HAP-1 (cell line): ENCODE measurements around the gene KTN1.
A peak's percentile ranks its signal among the peaks of the same experiment; 100 is the strongest.

Experiments
- DNase-seq, 2 experiments: peaks; one replicate each; pipeline ENCODE4 v3.0.0-alpha.2; 2016 to 2020; ENCODE audit warnings: low spot score in 2 of 2
- H3K27me3 ChIP-seq: fragments of 250-450 bp; sonication (Bioruptor Pico); 2 replicates; pipeline ENCODE4 v1.5.1; 2020; ENCODE audit warnings: low read depth, mild to moderate bottlenecking, moderate library complexity
- H3K36me3 ChIP-seq: fragments of 250-450 bp; sonication (Bioruptor Pico); replicated peaks from 2 replicates; pipeline ENCODE4 v1.5.1; 2020; ENCODE audit warnings: mild to moderate bottlenecking
- H3K4me1 ChIP-seq: fragments of 250-450 bp; sonication (Bioruptor Pico); 2 replicates; pipeline ENCODE4 v1.5.1; 2020; ENCODE audit warnings: mild to moderate bottlenecking
- H3K4me3 ChIP-seq: fragments of 250-450 bp; sonication (Bioruptor Pico); 2 replicates; pipeline ENCODE4 v1.5.1; 2020; ENCODE audit warnings: mild to moderate bottlenecking, moderate library complexity
- H3K9me3 ChIP-seq: fragments of 250-450 bp; sonication (Bioruptor Pico); 2 replicates; pipeline ENCODE4 v1.5.1; 2020; ENCODE audit warnings: mild to moderate bottlenecking, moderate library complexity
- in situ Hi-C: fragments of 300-500 bp; cut with MboI; formaldehyde crosslinking; loops from 3 replicates; pipeline ENCODE4 v1.14.3; 2020; ENCODE audit warnings: low sequenced_read_pairs, inconsistent platforms, mixed read lengths

The KTN1 gene

GRCh38 chr14:55645145-55645544 lies 65.1 kb downstream of the KTN1 start:
- no peak for DNase-seq
- H3K27me3 ChIP-seq = no peaks in the 10 kb centered on the region
- H3K36me3 ChIP-seq = peaks cover 57% of the 10 kb centered on the region
- no peak overlapping the region for H3K4me3 ChIP-seq
- no peaks in the 10 kb centered on the region for H3K9me3 ChIP-seq
- peaks cover 5% of the 10 kb centered on the region for H3K4me1 ChIP-seq
- in situ Hi-C loops = no loop called here

GRCh38 chr14:55645845-55646832 lies 66.1 kb downstream of the KTN1 start:
- no peak for DNase-seq
- in situ Hi-C loops = no loop called here
- H3K9me3 ChIP-seq = no peaks in the 10 kb centered on the region
- H3K4me3 ChIP-seq = no peak overlapping the region
- H3K4me1 ChIP-seq = peaks cover 5% of the 10 kb centered on the region
- H3K36me3 ChIP-seq = peaks cover 57% of the 10 kb centered on the region
- no peaks in the 10 kb centered on the region for H3K27me3 ChIP-seq

GRCh38 chr14:55650992-55651391 lies 71.0 kb downstream of the KTN1 start:
- Histone ChIP-seq H3K4me1 (no peaks in the 10 kb centered on the region), H3K36me3 (peaks cover 56% of the 10 kb centered on the region)
- in situ Hi-C loops = loop anchor here (25.0 kb wide), 1 partner anchor 214 kb away; the partner anchor contains the start of gene TBPL2

GRCh38 chr14:55654243-55654642 lies 74.2 kb downstream of the KTN1 start:
- H3K4me1 ChIP-seq = no peaks in the 10 kb centered on the region
- H3K36me3 ChIP-seq = peaks cover 51% of the 10 kb centered on the region
- no peaks in the 10 kb centered on the region for H3K9me3 ChIP-seq
- in situ Hi-C loops = loop anchor here (25.0 kb wide), 1 partner anchor 217 kb away; the partner anchor contains the start of gene TBPL2
- no peak overlapping the region for H3K4me3 ChIP-seq
- DNase-seq = no peak
- H3K27me3 ChIP-seq = no peaks in the 10 kb centered on the region

More at GRCh38 chr14:55650992-55651391, 71.0 kb downstream of the KTN1 start:
- Histone ChIP-seq H3K4me3 (no peak overlapping the region), H3K9me3 (no peaks in the 10 kb centered on the region), H3K27me3 (no peaks in the 10 kb centered on the region)
- DNase-seq = no peak

- no peaks in the 10 kb centered on the region for H3K9me3 ChIP-seq
- no peak overlapping the region for H3K4me3 ChIP-seq
- peaks cover 18% of the 10 kb centered on the region for H3K4me1 ChIP-seq
- no peak for DNase-seq
- in situ Hi-C loops = loop anchor here (25.0 kb wide), 1 partner anchor 224 kb away; the partner anchor contains the start of gene TBPL2
- H3K27me3 ChIP-seq = no peaks in the 10 kb centered on the region
- H3K36me3 ChIP-seq = peaks cover 26% of the 10 kb centered on the region
Observed at GRCh38 chr14:55661029-55661428, 81.0 kb downstream of the KTN1 start.

- peaks cover 20% of the 10 kb centered on the region for H3K4me1 ChIP-seq
- no peak for DNase-seq
- H3K4me3 ChIP-seq = no peak overlapping the region
- peaks cover 19% of the 10 kb centered on the region for H3K36me3 ChIP-seq
- in situ Hi-C loops = loop anchor here (25.0 kb wide), 1 partner anchor 225 kb away; the partner anchor contains the start of gene TBPL2
- no peaks in the 10 kb centered on the region for H3K27me3 ChIP-seq
- no peaks in the 10 kb centered on the region for H3K9me3 ChIP-seq
Observed at GRCh38 chr14:55662752-55663151, 82.7 kb downstream of the KTN1 start.

- Histone ChIP-seq H3K27me3 (no peaks in the 10 kb centered on the region), H3K4me1 (peaks cover 20% of the 10 kb centered on the region), H3K4me3 (no peak overlapping the region), H3K36me3 (peaks cover 13% of the 10 kb centered on the region), H3K9me3 (no peaks in the 10 kb centered on the region)
- in situ Hi-C loops = loop anchor here (25.0 kb wide), 1 partner anchor 228 kb away; the partner anchor contains the start of gene TBPL2
- peak in 1 of 2 experiments; percentile 96 for DNase-seq
Observed at GRCh38 chr14:55665067-55665675, 85.2 kb downstream of the KTN1 start.

- H3K4me1 ChIP-seq = peaks cover 20% of the 10 kb centered on the region
- H3K36me3 ChIP-seq = peaks cover 24% of the 10 kb centered on the region
- in situ Hi-C loops = loop anchor here (25.0 kb wide), 1 partner anchor 230 kb away; the partner anchor contains the start of gene TBPL2
- H3K27me3 ChIP-seq = no peaks in the 10 kb centered on the region
- no peak for DNase-seq
- H3K9me3 ChIP-seq = no peaks in the 10 kb centered on the region
- H3K4me3 ChIP-seq = no peak overlapping the region
Observed at GRCh38 chr14:55667801-55668200, 87.8 kb downstream of the KTN1 start.

- H3K4me1 ChIP-seq = peaks cover 16% of the 10 kb centered on the region
- H3K4me3 ChIP-seq = no peak overlapping the region
- H3K36me3 ChIP-seq = peaks cover 25% of the 10 kb centered on the region
- DNase-seq = no peak
- no peaks in the 10 kb centered on the region for H3K27me3 ChIP-seq
- in situ Hi-C loops = loop anchor here (25.0 kb wide), 1 partner anchor 234 kb away; the partner anchor contains the start of gene TBPL2
- H3K9me3 ChIP-seq = no peaks in the 10 kb centered on the region
Observed at GRCh38 chr14:55671641-55672040, 91.6 kb downstream of the KTN1 start.

- Histone ChIP-seq H3K4me3 (no peak overlapping the region), H3K27me3 (no peaks in the 10 kb centered on the region), H3K9me3 (no peaks in the 10 kb centered on the region), H3K4me1 (peaks cover 16% of the 10 kb centered on the region), H3K36me3 (peaks cover 32% of the 10 kb centered on the region)
- in situ Hi-C loops = loop anchor here (25.0 kb wide), 1 partner anchor 236 kb away; the partner anchor contains the start of gene TBPL2
- DNase-seq = no peak
Observed at GRCh38 chr14:55673048-55673447, 93.0 kb downstream of the KTN1 start.

- H3K36me3 ChIP-seq = peaks cover 53% of the 10 kb centered on the region
- in situ Hi-C loops = no loop called here
- no peaks in the 10 kb centered on the region for H3K9me3 ChIP-seq
- DNase-seq = no peak
- no peaks in the 10 kb centered on the region for H3K27me3 ChIP-seq
- H3K4me1 ChIP-seq = no peaks in the 10 kb centered on the region; the same call in 1 of the 2 replicates
- H3K4me3 ChIP-seq = no peak overlapping the region
Observed at GRCh38 chr14:55681096-55681495, 101.1 kb downstream of the KTN1 start.

- H3K36me3 ChIP-seq = peaks cover 26% of the 10 kb centered on the region
- H3K4me1 ChIP-seq = 0 out of 2 replicates have a peak, but pooled peaks cover under 1% of the 10 kb centered on the region
- no peak overlapping the region for H3K4me3 ChIP-seq
- no peaks in the 10 kb centered on the region for H3K9me3 ChIP-seq
- in situ Hi-C loops = no loop called here
- no peak for DNase-seq
- H3K27me3 ChIP-seq = no peaks in the 10 kb centered on the region
Observed at GRCh38 chr14:55684956-55685584, 105.1 kb downstream of the KTN1 start.

GRCh38 chr14:55686713-55687112 lies 106.7 kb downstream of the KTN1 start:
- no peaks in the 10 kb centered on the region for H3K27me3 ChIP-seq
- no peak for DNase-seq
- in situ Hi-C loops = no loop called here
- H3K4me3 ChIP-seq = no peak overlapping the region
- H3K4me1 ChIP-seq = 0 out of 2 replicates have a peak, but pooled peaks cover 3% of the 10 kb centered on the region
- H3K36me3 ChIP-seq = peaks cover 20% of the 10 kb centered on the region
- no peaks in the 10 kb centered on the region for H3K9me3 ChIP-seq
